Activated CD4-positive, CD25-positive, alpha-beta regulatory T cell treated with anti-CD3 and anti-CD28 coated beads, Interleukin-2, amount 50 U/mL, for 72 hours (primary cell): ENCODE measurements around the gene HS3ST2.

Experiments used
- DNase-seq: peaks from one replicate; pipeline ENCODE4 v3.0.0; 2021

Gene HS3ST2

DNA sequence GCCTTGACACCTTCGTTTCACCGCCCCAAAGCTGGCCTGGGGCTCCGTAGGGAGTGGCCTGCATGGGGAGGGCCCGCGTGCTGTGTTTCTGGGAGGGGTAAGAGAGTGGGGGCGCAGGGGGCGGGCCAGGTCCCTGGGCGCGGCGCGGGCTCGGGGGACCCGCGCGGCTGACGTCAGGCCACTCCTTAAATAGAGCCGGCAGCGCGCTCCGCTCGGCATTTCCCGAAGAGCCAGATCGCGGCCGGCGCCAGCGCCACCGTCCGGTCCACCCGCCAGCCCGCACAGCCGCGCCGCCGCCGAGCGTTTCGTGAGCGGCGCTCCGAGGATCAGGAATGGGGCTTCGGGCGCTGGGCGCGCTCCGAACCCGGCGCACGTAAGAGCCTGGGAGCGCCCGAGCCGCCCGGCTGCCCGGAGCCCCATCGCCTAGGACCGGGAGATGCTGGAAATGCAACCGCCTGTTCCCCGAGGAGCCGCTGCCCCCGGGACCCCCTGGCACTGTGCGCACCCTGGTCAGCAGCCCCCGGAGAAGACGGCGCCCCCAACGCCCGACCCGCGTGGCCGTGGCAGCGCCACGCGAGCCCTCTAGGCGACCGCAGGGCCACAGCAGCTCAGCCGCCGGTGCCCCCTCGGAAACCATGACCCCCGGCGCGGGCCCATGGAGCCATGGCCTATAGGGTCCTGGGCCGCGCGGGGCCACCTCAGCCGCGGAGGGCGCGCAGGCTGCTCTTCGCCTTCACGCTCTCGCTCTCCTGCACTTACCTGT is at the start of gene HS3ST2:
Gene HS3ST2, plus strand, starts transcription at position 215 of the 763 bp plus-strand sequence. Its CDS starts 449 bp downstream, at position 664.
- DNase-seq: no peak

GRCh38 chr16:22764662-22765327 is 49.2 kb upstream of the HS3ST2 start:
- no peak for DNase-seq

- DNase-seq: no peak
Observed at GRCh38 chr16:22765479-22765878, 48.5 kb upstream of the HS3ST2 start.

DNA sequence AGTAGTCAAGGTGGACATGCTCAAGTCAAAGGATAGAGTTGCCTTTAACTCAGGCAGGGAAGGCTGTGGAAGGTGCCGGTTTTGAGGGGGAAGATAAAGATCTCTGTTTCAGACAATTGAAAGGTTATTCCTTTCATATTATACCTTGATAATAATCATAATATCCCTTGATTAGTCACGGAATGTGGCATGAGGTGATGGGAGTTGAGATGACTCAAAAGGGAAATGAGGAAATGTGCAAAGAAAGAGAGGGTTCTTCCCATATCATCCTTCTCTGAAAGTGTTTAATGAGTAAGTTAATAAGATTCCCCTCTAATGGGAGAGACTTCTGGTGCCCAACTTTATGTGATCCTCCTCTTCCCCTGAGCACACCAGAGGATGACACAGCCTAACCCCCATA is 43.1 kb upstream of the HS3ST2 start:
- no peak for DNase-seq

DNA sequence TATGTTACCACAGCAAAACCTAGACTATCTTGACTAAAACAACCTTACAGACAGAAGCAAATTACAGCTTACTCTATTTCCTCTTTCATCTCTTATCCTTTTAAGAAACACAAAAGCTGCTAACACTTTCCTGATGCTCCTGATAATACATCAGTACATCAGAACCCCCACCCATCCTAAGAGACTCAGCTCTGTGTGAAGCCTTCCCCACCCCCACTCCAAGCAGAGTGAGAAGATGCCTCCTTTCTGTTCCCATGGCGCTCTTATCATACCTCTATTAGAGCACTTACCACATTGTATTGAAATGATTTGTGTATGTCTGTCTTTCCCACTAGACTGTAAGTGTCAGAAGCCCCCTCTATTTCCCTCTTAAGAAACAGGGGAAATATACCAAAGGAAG is 42.4 kb upstream of the HS3ST2 start:
- no peak for DNase-seq

DNA sequence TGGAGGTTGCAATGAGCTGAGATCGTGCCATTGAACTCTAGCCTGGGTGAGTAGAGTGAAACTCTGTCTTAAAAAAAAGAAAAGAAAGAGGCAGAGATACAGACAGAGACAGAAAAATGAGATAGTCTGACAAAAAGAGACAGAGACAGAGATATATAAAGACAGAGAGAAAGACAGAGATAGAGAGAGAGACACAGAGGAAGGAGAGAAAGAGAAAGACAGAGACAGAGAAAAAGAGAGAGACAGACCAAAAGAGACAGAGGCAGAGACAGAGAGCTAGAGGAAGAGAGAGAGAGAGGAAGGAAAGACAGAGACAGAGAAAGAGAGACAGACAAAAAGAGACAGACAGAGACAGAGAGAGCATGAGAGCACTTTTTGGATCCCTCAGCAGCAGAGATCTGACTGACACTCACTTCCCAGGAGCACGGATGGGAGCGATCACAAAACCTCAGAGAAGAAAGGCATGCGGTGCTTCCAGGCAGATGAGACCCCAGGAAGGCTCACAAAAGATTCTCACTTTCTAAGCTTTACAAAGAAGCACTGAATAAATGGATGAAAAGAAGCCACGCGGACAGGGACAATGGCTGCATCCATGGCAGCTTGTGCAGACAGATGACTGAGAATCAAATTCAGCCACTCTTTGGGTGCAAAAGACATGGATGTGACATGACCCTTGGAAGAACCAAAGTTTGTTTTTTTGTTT is 38.6 kb upstream of the HS3ST2 start:
- no peak for DNase-seq

DNA sequence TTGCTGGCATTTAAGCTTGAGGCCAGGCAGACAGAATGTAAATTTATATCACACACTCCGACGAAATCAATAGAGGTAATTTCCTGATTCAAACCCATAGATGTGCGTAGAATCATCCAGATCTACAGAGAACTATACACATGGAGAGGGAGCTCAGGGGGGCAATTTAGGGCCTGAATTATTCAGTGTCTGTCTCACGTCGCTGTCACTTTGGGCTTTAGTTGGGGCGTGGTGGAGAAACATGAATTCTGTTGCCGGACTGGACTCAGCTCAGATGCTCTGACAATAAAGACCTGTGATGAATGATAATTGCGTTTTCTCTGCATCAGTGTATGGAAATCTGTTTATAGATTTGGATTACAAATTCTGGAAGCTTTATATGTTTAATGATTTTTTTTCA is 32.5 kb upstream of the HS3ST2 start:
- no peak for DNase-seq

GRCh38 chr16:22782314-22782713 is 31.6 kb upstream of the HS3ST2 start:
- DNase-seq: no peak

DNA sequence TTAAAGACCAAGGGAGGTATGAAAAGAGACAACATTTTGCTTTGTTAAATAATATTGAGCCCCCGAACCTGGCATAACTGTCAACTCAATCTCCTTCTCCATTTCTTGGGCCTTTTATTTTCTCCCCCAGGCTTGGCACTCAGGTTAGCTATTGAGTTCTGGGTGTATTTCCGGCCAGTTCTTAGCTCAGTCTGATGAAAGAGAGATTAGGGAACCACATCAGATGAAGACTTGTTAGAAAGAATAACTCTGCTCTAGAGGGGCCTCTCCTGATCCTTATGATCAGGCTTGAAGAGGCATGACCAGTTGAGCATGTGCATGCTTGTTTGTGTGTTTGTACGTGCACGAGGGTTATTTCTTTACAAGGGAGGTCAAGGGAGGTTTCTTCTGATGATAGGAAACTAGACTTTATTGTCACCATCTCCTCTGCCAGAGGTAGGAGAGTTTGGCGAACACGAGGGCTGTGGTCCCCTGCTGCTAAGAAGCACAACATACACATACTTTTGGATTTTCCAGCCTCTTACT is 29.2 kb upstream of the HS3ST2 start:
- DNase-seq: no peak

GRCh38 chr16:22785552-22785951 is 28.4 kb upstream of the HS3ST2 start:
- no peak for DNase-seq

- no peak for DNase-seq
Observed at GRCh38 chr16:22786284-22786683, 27.7 kb upstream of the HS3ST2 start.

DNA sequence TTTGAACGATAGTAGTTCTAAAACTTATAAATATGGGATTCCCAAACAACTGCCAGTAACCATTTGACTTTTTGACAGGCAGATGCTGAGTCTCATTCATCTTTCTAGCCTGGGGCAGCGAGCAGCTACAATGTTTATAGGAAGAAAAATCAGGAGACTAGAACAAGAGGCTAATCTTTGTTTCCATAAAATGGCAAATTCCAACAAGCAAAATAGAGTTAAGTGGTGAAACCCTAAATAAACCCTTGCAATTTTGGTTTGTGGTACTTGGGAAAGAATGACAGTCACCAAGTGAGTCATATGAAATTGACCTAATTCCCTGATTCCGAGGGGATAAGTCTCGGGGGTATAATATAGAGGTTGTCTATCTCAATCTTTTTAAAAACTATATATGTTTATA is 27.3 kb upstream of the HS3ST2 start:
- DNase-seq: no peak

- DNase-seq: no peak
Observed at GRCh38 chr16:22787466-22788192, 26.3 kb upstream of the HS3ST2 start.

DNA sequence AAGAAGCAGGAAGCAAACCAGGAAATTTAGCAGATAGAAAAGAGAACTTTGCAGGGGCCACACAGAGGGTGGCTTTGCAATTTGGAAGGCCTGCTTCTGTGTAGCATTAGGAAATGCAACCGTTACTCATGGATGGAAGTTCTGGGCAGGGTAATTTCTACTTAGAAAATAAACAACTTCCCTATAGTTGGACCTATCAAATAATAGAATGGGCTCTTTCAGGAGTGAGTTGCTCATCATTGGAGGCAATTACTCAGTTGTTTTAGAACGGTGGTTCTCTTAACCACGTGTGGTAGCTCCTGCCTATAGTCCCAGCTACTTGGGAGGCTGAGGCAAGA is 25.8 kb upstream of the HS3ST2 start:
- no peak for DNase-seq

DNA sequence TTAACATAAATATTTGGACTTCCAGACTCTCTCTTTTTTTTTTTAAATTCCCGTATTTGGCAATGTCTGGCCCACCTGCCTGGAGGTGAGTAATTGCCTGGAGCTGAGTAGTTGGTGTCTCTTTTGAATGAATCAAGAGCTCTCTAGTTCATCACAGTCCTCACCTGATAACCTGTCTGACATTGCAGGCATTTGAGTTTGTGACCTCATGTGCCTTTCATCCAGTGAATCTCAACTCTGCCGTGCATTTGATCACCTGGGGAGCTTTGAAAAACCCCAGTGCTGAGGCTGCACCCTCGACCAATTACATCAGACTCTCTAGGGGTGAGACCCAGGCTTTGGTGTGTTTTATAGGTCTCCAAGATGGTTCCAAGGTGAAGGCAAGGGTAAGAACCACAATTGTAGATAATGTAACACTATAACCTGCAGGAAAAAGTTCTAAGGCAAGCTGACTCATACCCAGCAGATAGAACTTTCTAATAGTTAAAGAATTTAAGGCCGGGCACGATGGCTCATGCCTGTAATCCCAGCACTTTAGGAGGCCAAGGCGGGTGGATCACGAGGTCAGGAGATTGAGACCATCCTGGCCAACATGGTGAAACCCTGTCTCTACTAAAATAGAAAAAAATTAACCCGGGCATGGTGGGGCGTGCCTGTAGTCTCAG is 24.5 kb upstream of the HS3ST2 start:
- no peak for DNase-seq

- no peak for DNase-seq
Observed at GRCh38 chr16:22797551-22797950, 16.4 kb upstream of the HS3ST2 start.

- DNase-seq: no peak
Observed at GRCh38 chr16:22799113-22799512, 14.8 kb upstream of the HS3ST2 start.

DNA sequence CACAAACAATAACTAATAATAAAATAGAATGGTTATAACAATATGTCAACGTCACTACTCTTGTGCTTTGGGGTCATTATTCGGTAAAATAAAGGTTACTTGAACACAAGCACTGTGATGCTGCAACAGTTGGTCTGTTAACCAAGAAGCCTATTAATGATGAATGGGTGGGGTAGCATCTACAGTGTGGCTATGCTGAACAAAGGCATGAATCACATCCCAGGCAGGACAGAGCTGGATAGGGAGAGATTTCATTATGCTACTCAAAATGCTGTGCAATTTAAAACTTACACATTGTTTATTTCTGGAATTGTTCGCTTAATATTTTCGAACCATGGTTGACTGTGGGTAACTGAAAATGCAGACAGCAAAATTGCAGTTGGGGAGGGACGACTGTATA is 9.1 kb upstream of the HS3ST2 start:
- no peak for DNase-seq

- DNase-seq: no peak
Observed at GRCh38 chr16:22805326-22805725, 8.6 kb upstream of the HS3ST2 start.

GRCh38 chr16:22806811-22807210 is 7.2 kb upstream of the HS3ST2 start:
- no peak for DNase-seq

- no peak for DNase-seq
Observed at GRCh38 chr16:22810226-22810625, 3.7 kb upstream of the HS3ST2 start.

GRCh38 chr16:22813223-22813947 is 577 bp upstream of the HS3ST2 start:
- DNase-seq: no peak
